Keratinocyte (primary cell): ENCODE data around the gene FCMR.

Experiments
- CTCF ChIP-seq, 3 experiments: IDR thresholded peaks in 1 of 3; conservative IDR thresholded peaks in 1 of 3; optimal IDR thresholded peaks in 1 of 3; 2 replicates in 2 of 3; 3 replicates in 1 of 3; pipeline versions ENCODE3 to v1.5.1; 2011; ENCODE audit warnings: low read length in 3 of 3, mild to moderate bottlenecking in 3 of 3, moderate library complexity in 2 of 3, control low read depth in 1 of 3, inconsistent platforms in 1 of 3; ENCODE audit not compliant: insufficient read depth in 2 of 3; ENCODE audit errors: extremely low read depth in 1 of 3
- EZH2 ChIP-seq: IDR thresholded peaks from one replicate; pipeline ENCODE4 v1.6.1; 2012; ENCODE audit warnings: inconsistent platforms, mild to moderate bottlenecking, low read length, moderate library complexity

DNA sequence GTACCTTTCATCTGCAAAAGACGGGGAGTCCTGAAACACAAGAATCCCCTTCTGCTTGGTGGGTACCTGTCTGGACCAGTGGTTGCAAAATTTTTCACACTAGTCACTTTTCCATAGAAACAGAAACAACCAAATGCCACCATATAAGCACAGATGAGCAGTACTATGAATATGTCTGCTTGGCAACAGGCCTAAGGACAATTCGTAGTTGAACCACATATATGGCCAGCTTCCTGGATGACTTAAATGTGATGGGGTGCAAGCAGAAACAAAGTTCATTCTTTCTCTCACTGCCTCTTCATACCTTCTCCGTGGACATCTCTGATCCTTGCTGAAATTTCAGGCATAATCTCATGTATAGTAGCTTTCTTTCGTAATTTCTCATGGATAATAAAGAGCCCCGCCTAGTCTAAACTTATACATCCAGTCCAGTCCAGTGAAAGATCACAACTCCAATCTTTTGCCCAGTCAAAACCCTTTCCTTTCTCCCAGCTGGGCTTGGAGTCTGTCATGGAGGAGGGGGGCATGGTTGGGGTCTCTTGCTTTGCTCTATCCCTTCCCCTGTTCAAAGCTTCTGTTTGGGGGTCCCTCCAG, 41.5 kb upstream of the FCMR start:
- TF ChIP-seq CTCF (optimal IDR thresholded peaks at IDR 0.05 in 1 of 3, IDR thresholded peaks at IDR 0.05 in 1 of 3, conservative IDR thresholded peaks at IDR 0.05 in 1 of 3; ENCODE audit: extremely low read depth in 1 of 3, insufficient read depth in 2 of 3, low read length in 3 of 3) (no peak), EZH2 (no peak)
